ENCODE data around the gene TRAF2.

The TRAF2 gene

DNA sequence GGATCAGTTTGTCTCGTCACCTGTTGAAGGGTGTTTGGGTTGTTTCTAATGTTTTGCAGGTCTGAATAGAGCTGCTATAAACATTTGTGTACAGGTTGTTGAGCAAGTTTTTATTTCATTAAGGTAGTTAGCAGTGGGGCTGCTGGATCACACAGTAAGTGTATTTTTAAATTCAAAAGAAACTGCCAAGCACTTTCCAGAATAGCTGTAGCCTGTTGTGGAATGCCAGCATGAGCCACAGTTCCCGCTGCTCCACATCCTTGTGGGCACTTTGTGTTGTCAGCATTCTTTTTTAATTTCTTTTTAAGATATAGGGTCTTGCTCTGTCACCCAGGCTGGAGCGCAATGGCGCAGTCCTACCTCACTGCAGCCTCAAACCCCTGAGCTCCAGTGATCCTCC, 43.7 kb downstream of the TRAF2 start:
- H3K36me3 ChIP-seq: peaks cover 44% of the 10 kb centered on the region
- TF ChIP-seq, protein P1, sequence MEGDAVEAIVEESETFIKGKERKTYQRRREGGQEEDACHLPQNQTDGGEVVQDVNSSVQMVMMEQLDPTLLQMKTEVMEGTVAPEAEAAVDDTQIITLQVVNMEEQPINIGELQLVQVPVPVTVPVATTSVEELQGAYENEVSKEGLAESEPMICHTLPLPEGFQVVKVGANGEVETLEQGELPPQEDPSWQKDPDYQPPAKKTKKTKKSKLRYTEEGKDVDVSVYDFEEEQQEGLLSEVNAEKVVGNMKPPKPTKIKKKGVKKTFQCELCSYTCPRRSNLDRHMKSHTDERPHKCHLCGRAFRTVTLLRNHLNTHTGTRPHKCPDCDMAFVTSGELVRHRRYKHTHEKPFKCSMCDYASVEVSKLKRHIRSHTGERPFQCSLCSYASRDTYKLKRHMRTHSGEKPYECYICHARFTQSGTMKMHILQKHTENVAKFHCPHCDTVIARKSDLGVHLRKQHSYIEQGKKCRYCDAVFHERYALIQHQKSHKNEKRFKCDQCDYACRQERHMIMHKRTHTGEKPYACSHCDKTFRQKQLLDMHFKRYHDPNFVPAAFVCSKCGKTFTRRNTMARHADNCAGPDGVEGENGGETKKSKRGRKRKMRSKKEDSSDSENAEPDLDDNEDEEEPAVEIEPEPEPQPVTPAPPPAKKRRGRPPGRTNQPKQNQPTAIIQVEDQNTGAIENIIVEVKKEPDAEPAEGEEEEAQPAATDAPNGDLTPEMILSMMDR (IDR thresholded peaks at IDR 0.05; ENCODE audit: low read depth, low read length): no peak
- DNase-seq: no peak
- H3K27ac ChIP-seq: no peak overlapping the region
- H3K4me3 ChIP-seq (ENCODE audit: low read depth, low read length): no peak overlapping the region
- no peaks in the 10 kb centered on the region for H3K9me3 ChIP-seq (ENCODE audit: severe bottlenecking)
- no peaks in the 10 kb centered on the region for H3K27me3 ChIP-seq (ENCODE audit: insufficient read depth, low read depth, severe bottlenecking)

DNA sequence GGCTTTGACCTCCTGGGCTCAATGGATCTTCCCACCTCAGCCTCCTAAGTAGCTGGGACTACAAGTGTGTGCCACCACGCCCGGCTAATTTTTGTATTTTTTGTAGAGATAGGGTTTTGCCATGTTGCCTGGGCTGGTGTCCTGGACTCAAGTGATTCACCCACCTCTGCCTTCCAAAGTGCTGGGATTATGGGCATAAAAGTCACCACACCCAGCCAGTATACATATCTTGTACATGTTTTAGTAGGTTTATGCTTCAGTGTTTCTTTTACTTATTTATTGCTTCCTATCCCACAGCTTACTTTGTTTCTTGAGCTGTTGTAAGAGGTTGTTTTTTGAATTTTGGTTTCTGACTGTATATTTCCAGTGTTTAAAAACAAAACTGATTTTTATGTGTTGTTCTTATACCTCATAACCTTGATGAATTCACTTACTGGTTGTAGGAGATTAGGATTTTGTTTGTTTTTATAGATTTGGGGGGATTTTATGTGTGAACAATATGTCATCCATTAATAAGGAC, 45.4 kb downstream of the TRAF2 start:
- no peak for DNase-seq
- no peak overlapping the region for H3K4me3 ChIP-seq (ENCODE audit: low read depth, low read length)
- H3K36me3 ChIP-seq: peaks cover 28% of the 10 kb centered on the region
- H3K9me3 ChIP-seq (ENCODE audit: severe bottlenecking): no peaks in the 10 kb centered on the region
- TF ChIP-seq, protein P1 (IDR thresholded peaks at IDR 0.05; ENCODE audit: low read depth, low read length): no peak
- no peaks in the 10 kb centered on the region for H3K27me3 ChIP-seq (ENCODE audit: insufficient read depth, low read depth, severe bottlenecking)
- H3K27ac ChIP-seq: no peak overlapping the region

DNA sequence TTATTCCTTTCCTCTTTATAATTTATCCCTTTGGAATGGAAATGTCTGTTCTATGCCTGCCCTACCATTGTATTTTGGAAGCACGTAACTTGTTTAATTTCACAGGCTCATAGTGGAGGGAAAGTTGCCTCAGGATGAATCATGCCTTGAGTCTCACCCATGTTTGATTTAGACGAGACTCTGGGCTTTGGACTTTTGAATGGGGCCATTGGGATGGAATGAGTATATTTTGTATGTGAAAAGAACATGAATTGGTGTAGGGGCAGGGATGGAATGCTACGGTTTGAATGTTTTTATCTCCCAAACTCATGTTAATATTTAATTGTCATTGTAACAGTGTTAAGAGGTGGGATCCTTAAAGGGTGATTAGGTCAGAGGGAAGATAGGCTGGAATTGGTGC, 48.0 kb downstream of the TRAF2 start:
- Histone ChIP-seq H3K4me3 (ENCODE audit: low read depth, low read length) (no peak overlapping the region), H3K27ac (no peak overlapping the region)

DNA sequence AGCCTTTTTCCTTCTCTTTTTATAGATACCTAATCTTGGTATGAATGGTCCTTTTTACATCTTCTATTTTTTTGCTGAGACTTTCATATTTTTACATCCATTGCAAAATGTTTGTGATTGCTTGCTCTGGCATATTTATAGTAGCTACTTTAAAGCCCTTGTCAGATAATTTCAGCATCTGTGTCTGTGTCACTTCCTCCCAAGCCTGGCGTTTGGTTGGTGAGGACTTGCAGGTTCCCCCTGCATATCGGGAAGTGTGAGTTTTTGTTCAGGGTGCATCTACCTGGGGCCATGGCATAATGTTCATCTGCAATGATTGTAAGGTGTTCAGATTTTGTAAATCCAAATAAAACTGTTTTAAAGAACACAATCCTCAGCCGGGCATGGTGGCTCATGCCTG, 49.3 kb downstream of the TRAF2 start:
- H3K36me3 ChIP-seq: peaks cover 33% of the 10 kb centered on the region
- DNase-seq: no peak
- H3K27me3 ChIP-seq (ENCODE audit: insufficient read depth, low read depth, severe bottlenecking): no peaks in the 10 kb centered on the region
- H3K27ac ChIP-seq: no peak overlapping the region
- H3K9me3 ChIP-seq (ENCODE audit: severe bottlenecking): no peaks in the 10 kb centered on the region
- TF ChIP-seq, protein P1 (IDR thresholded peaks at IDR 0.05; ENCODE audit: low read depth, low read length): no peak
- H3K4me3 ChIP-seq (ENCODE audit: low read depth, low read length): no peak overlapping the region

More for the DNA sequence above, 48.0 kb downstream of the TRAF2 start:
- no peaks in the 10 kb centered on the region for H3K9me3 ChIP-seq (ENCODE audit: severe bottlenecking)
- peaks cover 23% of the 10 kb centered on the region for H3K36me3 ChIP-seq
- H3K27me3 ChIP-seq (ENCODE audit: insufficient read depth, low read depth, severe bottlenecking): no peaks in the 10 kb centered on the region
- TF ChIP-seq, protein P1 (IDR thresholded peaks at IDR 0.05; ENCODE audit: low read depth, low read length): no peak
- DNase-seq: no peak

DNA sequence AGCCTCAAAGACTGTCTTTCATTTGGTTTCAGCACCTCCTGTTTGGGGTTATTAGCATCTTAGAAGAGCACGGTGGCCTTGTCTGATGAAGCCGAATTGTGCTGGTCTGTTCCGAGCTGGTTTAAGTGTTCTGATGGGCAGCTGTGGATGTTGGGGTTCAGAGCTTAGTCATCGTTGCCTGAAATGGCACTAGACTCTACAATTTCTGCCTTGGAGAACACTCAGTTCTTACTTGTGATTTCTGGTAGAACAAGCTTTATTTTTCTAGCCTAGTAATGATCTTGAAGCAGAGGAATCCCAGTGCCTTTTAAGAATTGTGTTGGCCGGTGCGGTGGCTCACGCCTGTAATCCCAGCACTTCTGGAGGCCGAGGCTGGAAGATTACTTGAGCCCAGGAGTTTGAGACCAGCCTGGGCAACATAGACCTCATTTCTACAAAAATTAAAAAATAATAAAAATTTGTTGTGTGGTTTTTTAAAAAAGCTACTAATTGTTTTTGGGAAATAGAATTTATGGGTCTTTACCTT, 50.4 kb downstream of the TRAF2 start:
- Histone ChIP-seq H3K36me3 (peaks cover 40% of the 10 kb centered on the region), H3K27me3 (ENCODE audit: insufficient read depth, low read depth, severe bottlenecking) (no peaks in the 10 kb centered on the region), H3K4me3 (ENCODE audit: low read depth, low read length) (no peak overlapping the region), H3K9me3 (ENCODE audit: severe bottlenecking) (no peaks in the 10 kb centered on the region), H3K27ac (no peak overlapping the region)
- TF ChIP-seq, protein P1 (IDR thresholded peaks at IDR 0.05; ENCODE audit: low read depth, low read length): no peak
- DNase-seq: no peak

Data from WERI-Rb-1 (cell line).